Neuron (in vitro differentiated cells): Measurements from ENCODE around the gene ACO1.

Experiments
- H2AFZ ChIP-seq: one replicate; pipeline ENCODE4 v1.6.1; 2013; ENCODE audit warnings: low read depth, mild to moderate bottlenecking, inconsistent platforms, low read length, moderate library complexity
- H3K27me3 ChIP-seq: one replicate; pipeline ENCODE4 v1.6.1; 2013; ENCODE audit warnings: low read length; ENCODE audit not compliant: insufficient read depth
- H3K36me3 ChIP-seq: one replicate; pipeline ENCODE4 v1.6.1; 2013; ENCODE audit warnings: low read length; ENCODE audit not compliant: insufficient read depth
- H3K4me1 ChIP-seq: one replicate; pipeline ENCODE4 v1.6.1; 2013; ENCODE audit warnings: low read length; ENCODE audit not compliant: insufficient read depth
- H3K4me3 ChIP-seq: 2 replicates; pipeline ENCODE4 v1.5.1; 2013; ENCODE audit warnings: mild to moderate bottlenecking, low read length, moderate library complexity
- H3K9me3 ChIP-seq: one replicate; pipeline ENCODE4 v1.6.1; 2013; ENCODE audit warnings: low read length

The ACO1 gene

GRCh38 chr9:32434892-32435291, 50.4 kb downstream of the ACO1 start:
- Histone ChIP-seq H3K4me3 (no peak overlapping the region), H3K9me3 (no peaks in the 10 kb centered on the region), H3K36me3 (peaks cover 69% of the 10 kb centered on the region), H3K4me1 (no peaks in the 10 kb centered on the region), H3K27me3 (no peaks in the 10 kb centered on the region), H2AFZ (no peak overlapping the region)

GRCh38 chr9:32441678-32442077, 57.2 kb downstream of the ACO1 start:
- H3K4me3 ChIP-seq: no peak overlapping the region
- no peak overlapping the region for H2AFZ ChIP-seq
- no peaks in the 10 kb centered on the region for H3K27me3 ChIP-seq
- H3K36me3 ChIP-seq: peaks cover 42% of the 10 kb centered on the region
- H3K4me1 ChIP-seq: no peaks in the 10 kb centered on the region
- H3K9me3 ChIP-seq: no peaks in the 10 kb centered on the region

GRCh38 chr9:32442433-32442832, 58.0 kb downstream of the ACO1 start:
- Histone ChIP-seq H3K9me3 (no peaks in the 10 kb centered on the region), H3K4me3 (no peak overlapping the region), H3K4me1 (no peaks in the 10 kb centered on the region), H2AFZ (no peak overlapping the region), H3K27me3 (no peaks in the 10 kb centered on the region), H3K36me3 (peaks cover 36% of the 10 kb centered on the region)

GRCh38 chr9:32449969-32450368, 65.5 kb downstream of the ACO1 start:
- Histone ChIP-seq H3K4me1 (no peaks in the 10 kb centered on the region), H2AFZ (no peak overlapping the region), H3K9me3 (no peaks in the 10 kb centered on the region), H3K36me3 (peaks cover 40% of the 10 kb centered on the region), H3K27me3 (no peaks in the 10 kb centered on the region), H3K4me3 (no peak overlapping the region)

GRCh38 chr9:32454280-32454679, 69.8 kb downstream of the ACO1 start:
- H3K9me3 ChIP-seq: no peaks in the 10 kb centered on the region
- no peaks in the 10 kb centered on the region for H3K27me3 ChIP-seq
- no peak overlapping the region for H2AFZ ChIP-seq
- H3K36me3 ChIP-seq: peaks cover 41% of the 10 kb centered on the region
- H3K4me3 ChIP-seq: no peak overlapping the region
- H3K4me1 ChIP-seq: peaks cover 5% of the 10 kb centered on the region

GRCh38 chr9:32455738-32456137, 71.3 kb downstream of the ACO1 start:
- Histone ChIP-seq H3K27me3 (no peaks in the 10 kb centered on the region), H2AFZ (no peak overlapping the region), H3K4me3 (no peak overlapping the region), H3K4me1 (peaks cover 5% of the 10 kb centered on the region), H3K9me3 (no peaks in the 10 kb centered on the region), H3K36me3 (peaks cover 28% of the 10 kb centered on the region)

GRCh38 chr9:32456564-32456963, 72.1 kb downstream of the ACO1 start:
- Histone ChIP-seq H2AFZ (no peak overlapping the region), H3K27me3 (no peaks in the 10 kb centered on the region), H3K4me3 (no peak overlapping the region), H3K36me3 (peaks cover 22% of the 10 kb centered on the region), H3K4me1 (peaks cover 5% of the 10 kb centered on the region), H3K9me3 (no peaks in the 10 kb centered on the region)

- Histone ChIP-seq H3K4me3 (no peak overlapping the region), H2AFZ (no peak overlapping the region), H3K36me3 (no peaks in the 10 kb centered on the region), H3K4me1 (peaks cover 7% of the 10 kb centered on the region), H3K9me3 (no peaks in the 10 kb centered on the region), H3K27me3 (no peaks in the 10 kb centered on the region)
These were observed 79.3 kb downstream of the ACO1 start for GRCh38 chr9:32463500-32464293.

- no peak overlapping the region for H2AFZ ChIP-seq
- no peak overlapping the region for H3K4me3 ChIP-seq
- H3K36me3 ChIP-seq: no peaks in the 10 kb centered on the region
- H3K4me1 ChIP-seq: peaks cover 5% of the 10 kb centered on the region
- no peaks in the 10 kb centered on the region for H3K27me3 ChIP-seq
- no peaks in the 10 kb centered on the region for H3K9me3 ChIP-seq
These were observed 84.3 kb downstream of the ACO1 start for GRCh38 chr9:32468740-32469139.

- no peaks in the 10 kb centered on the region for H3K4me1 ChIP-seq
- H3K36me3 ChIP-seq: peaks cover 4% of the 10 kb centered on the region
- H3K9me3 ChIP-seq: no peaks in the 10 kb centered on the region
- no peak overlapping the region for H2AFZ ChIP-seq
- no peak overlapping the region for H3K4me3 ChIP-seq
- H3K27me3 ChIP-seq: no peaks in the 10 kb centered on the region
These were observed 87.9 kb downstream of the ACO1 start for GRCh38 chr9:32472344-32472743.

GRCh38 chr9:32483343-32483742, 98.9 kb downstream of the ACO1 start:
- H3K36me3 ChIP-seq: peaks cover 24% of the 10 kb centered on the region
- H3K4me3 ChIP-seq: no peak overlapping the region

GRCh38 chr9:32486839-32487562, 102.6 kb downstream of the ACO1 start:
- no peaks in the 10 kb centered on the region for H3K27me3 ChIP-seq
- no peak overlapping the region for H2AFZ ChIP-seq
- H3K4me3 ChIP-seq: no peak overlapping the region
- peaks cover 11% of the 10 kb centered on the region for H3K4me1 ChIP-seq
- H3K36me3 ChIP-seq: peaks cover 17% of the 10 kb centered on the region
- no peaks in the 10 kb centered on the region for H3K9me3 ChIP-seq

More at GRCh38 chr9:32483343-32483742, 98.9 kb downstream of the ACO1 start:
- no peaks in the 10 kb centered on the region for H3K4me1 ChIP-seq
- H3K9me3 ChIP-seq: no peaks in the 10 kb centered on the region
- no peaks in the 10 kb centered on the region for H3K27me3 ChIP-seq
- no peak overlapping the region for H2AFZ ChIP-seq

- no peak overlapping the region for H3K4me3 ChIP-seq
- no peak overlapping the region for H2AFZ ChIP-seq
- H3K4me1 ChIP-seq: peaks cover 11% of the 10 kb centered on the region
- H3K9me3 ChIP-seq: no peaks in the 10 kb centered on the region
- H3K27me3 ChIP-seq: no peaks in the 10 kb centered on the region
- peaks cover 14% of the 10 kb centered on the region for H3K36me3 ChIP-seq
These were observed 103.5 kb downstream of the ACO1 start for GRCh38 chr9:32487981-32488380.
